GM21390 (cell line): Measurements from ENCODE around the gene FOXJ3.
"Not testable (repeated sequence)": the region's sequence is repeated elsewhere in the genome, so short reads cannot be mapped to it uniquely, and the experiment has no call there.

Experiments used
- ATAC-seq: cut with Tn5 transposase; IDR thresholded peaks from one replicate; pipeline ENCODE4 v1.9.1; 2021; ENCODE audit not compliant: unreplicated experiment

FOXJ3 gene

GRCh38 chr1:42259059-42259738, 75.8 kb downstream of the FOXJ3 start:
- ATAC-seq = peak; percentile 76

GRCh38 chr1:42258218-42258617, 76.8 kb downstream of the FOXJ3 start:
- ATAC-seq = no peak

GRCh38 chr1:42251042-42251441, 84.0 kb downstream of the FOXJ3 start:
- no peak for ATAC-seq

DNA sequence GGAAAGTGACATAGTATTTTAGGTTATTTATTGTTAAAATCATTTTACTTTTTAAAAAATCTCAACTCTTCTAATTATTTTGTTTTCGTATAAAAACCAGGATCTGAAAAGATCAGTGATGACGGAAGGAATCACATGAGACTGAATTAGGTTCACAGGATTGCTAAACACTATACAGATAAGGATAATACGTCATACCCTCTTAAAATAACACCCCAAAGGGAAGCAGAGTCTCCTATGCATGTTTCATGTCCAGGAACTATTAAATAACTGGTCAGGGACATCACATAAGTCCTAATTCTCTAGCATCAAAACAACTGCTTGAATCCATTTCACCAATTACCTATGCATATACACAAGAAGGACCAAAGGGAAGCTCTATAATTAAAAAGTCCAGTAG, 84.9 kb downstream of the FOXJ3 start:
- no peak for ATAC-seq

DNA sequence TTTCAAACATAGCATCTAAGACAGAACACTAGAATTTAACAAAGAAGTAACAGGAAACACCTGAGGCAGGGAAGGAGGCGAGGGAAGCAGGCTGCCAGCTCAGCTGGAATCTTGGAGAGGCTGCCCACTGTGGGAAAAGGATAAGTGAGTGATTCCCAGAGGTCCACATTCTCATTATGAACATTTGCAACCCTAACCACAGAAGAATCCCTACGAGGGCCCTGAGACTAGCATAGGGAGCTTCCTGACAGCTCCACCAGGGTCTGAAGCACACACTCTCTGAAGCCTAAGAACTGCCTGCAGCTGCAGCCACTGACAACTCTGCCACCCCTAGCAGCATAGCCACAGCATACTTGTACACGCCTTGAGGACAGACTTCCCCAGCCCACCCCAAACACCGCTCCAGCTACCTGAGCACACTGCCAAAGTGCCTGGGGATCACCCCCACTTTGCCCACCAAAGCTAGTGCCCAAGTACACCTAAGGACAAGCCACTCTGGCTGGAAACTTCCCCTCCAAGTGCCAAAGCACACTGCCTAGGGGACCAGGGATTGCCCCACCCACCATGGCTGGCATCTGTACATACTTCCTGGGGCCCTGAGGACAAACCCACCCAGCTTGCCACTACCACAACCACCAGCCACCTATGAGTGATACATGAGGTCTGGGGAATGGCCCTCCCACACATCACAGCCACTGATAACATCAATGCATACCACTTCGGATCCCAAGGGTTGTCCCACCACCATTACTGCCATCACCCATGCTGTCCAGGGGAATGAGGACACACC, 93.9 kb downstream of the FOXJ3 start:
- no peak for ATAC-seq

- no peak for ATAC-seq
These were observed 95.5 kb downstream of the FOXJ3 start for GRCh38 chr1:42239555-42239954.

- ATAC-seq = no peak
These were observed 96.0 kb downstream of the FOXJ3 start for GRCh38 chr1:42239041-42239440.

DNA sequence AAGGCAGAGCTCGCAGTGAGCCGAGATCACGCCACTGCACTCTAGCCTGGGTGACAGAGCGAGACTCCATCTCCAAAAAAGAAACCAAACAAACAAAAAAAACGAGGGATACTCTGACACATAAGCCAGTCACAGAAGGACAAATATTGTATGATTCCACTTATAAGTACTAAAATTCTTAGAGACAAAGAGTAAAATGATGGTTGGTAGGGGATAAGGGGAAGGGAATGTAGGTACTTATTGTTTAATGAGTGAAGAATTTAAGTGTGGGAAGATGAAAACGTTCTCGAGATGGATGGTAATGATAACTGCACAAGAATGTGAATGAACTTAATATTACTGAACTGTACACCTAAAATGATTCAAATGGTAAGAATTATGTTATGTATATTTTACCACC, 103.8 kb downstream of the FOXJ3 start:
- no peak for ATAC-seq

- ATAC-seq = no peak
These were observed 106.1 kb downstream of the FOXJ3 start for GRCh38 chr1:42228938-42229337.

DNA sequence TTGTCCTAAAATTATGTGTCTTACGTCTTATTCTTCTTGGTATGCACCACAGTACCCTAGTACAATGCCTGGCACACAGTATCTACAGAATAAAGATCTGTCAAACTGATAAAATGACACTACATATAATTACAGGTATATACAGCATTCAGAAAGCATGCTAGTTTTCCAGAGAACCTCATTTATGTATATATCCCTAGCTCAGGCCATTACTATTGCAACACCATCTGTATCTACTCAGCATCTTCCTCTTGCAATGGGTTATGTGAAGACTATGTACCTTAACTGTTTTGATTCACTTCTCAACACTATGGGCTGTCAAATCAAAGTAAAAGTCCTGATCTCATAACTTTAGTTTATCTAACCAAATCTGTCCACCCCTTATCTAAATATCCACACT, 112.0 kb downstream of the FOXJ3 start:
- no peak for ATAC-seq

- no peak for ATAC-seq
These were observed 113.0 kb downstream of the FOXJ3 start for GRCh38 chr1:42221952-42222606.

DNA sequence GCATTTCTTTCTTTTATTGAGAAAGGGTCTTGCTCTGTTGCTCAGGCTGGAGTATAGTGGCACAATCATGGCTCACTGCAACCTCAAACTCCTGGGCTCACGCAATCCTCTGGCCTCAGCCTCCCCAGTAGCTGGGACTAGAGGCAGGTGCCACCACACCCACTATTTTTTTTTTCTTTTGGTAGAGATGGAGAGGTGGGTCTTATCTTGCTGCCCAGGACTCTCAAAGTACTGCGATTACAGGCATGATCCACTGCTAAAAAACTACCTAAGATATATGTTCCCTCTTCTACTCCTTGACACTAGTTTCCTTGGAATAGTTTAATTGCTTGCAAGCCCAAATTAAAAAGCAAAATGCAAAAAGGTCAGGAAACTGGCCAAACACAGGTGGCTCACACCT, 113.6 kb downstream of the FOXJ3 start:
- no peak for ATAC-seq

DNA sequence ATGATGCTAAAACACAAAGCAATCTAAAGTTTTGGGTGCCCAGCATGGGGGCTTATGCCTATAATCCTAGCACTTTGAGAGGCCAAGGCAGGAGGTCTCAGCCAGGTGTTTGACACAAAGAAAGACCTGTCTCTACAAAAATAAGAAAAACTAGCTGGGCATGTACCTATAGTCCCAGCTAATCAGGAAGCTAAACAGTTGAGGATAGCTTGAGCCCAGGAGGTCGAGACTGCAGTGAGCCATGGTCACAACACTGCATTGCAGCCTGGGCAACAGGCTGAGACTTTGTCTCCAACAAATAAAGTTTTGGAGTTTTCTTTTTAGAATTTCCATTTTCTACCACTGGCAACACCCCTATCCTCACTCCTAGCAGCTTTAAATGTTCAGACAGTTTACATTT, 115.4 kb downstream of the FOXJ3 start:
- ATAC-seq = no peak

- no peak for ATAC-seq
These were observed 120.6 kb downstream of the FOXJ3 start for GRCh38 chr1:42214447-42214871.

GRCh38 chr1:42211224-42211623, 123.8 kb downstream of the FOXJ3 start:
- ATAC-seq = no peak

GRCh38 chr1:42210421-42211133, 124.5 kb downstream of the FOXJ3 start:
- ATAC-seq = no peak

- ATAC-seq = no peak
These were observed 125.3 kb downstream of the FOXJ3 start for GRCh38 chr1:42209526-42210251.

DNA sequence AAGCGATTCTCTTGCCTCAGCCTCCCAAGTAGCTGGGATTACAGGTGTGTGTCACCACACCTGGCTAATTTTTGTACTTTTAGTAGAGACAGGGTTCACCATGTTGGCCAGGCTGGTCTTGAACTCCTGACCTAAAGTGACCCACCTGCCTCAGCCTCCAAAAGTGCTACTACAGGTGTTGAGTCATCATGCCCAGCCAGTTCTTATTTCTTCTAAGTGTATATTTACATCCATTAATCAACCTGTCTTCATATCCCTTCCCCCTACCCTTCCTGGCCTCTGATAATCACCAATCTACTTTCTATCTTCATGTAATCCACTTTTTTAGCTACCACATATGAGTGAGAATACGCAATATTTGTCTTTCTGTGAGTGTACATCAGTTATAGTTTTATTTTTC, 128.1 kb downstream of the FOXJ3 start:
- ATAC-seq = not testable (repeated sequence)

DNA sequence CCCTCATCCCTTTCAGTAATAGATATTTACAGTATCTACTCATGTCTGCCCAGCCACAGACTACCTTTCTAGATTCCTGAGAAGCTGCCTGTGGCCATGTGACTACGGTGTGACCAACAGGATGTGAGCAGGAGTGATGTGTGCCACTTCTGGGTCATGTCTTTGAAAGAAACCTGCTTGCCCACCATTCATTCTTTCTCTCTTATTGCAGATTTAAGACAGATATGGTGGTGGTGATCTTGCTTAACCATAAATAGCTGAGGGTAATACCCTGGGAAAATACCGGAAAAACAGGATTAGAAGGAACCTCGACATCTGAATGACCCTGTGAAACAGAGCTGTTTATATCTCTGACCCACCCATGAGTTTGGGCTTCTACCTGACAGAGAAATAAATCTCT, 128.9 kb downstream of the FOXJ3 start:
- ATAC-seq = no peak

DNA sequence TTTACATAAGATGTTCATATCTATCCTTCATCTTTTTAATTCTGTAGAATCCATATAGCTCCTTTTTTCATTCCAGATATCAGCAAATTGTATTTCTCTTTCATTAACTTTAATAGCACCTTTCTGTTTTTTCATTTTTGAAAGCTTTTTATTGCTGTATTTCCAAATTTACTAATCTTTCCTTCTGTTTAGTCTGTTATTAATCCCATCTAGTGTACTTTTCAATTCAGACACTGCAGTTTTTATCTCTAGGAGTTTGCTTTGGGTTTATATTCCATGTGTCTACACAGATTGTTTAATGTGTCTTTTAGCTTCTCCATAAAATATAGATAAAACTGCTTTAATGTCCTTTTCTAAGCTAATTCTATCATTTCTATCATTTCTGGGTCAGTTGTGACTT, 133.0 kb downstream of the FOXJ3 start:
- ATAC-seq = no peak

DNA sequence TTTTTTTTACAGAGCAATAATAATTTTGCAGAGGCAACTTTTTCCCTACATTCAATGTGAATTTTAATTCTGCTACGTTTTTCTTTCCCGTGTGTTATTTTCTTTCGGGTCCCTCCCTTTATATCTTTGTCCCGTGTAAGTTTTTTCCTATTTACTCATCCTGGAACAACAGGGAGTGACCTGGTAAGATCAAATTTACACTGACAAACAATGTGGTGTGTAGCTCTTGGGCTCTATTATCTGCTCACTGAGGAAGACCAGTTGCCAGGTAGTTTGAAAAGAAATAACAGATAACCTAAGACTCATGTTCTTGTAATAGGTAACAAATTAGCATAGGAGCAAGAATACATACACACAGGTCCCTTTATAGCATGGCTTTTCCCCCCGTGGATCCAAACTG, 136.8 kb downstream of the FOXJ3 start:
- no peak for ATAC-seq
